ENCODE results near the gene FAIM2.

FAIM2 gene

GRCh38 chr12:49939707-49940106, 36.0 kb upstream of the FAIM2 start:
- no peak for DNase-seq (ENCODE audit: low spot score)

- DNase-seq (ENCODE audit: low spot score) = no peak
Observed at GRCh38 chr12:49939307-49939706, 35.6 kb upstream of the FAIM2 start.

- DNase-seq (ENCODE audit: low spot score) = no peak
Observed at GRCh38 chr12:49937639-49938300, 34.1 kb upstream of the FAIM2 start.

- DNase-seq (ENCODE audit: low spot score) = no peak
Observed at GRCh38 chr12:49936925-49937324, 33.2 kb upstream of the FAIM2 start.

- no peak for DNase-seq (ENCODE audit: low spot score)
Observed at GRCh38 chr12:49934505-49934904, 30.8 kb upstream of the FAIM2 start.

- no peak for DNase-seq (ENCODE audit: low spot score)
Observed at GRCh38 chr12:49933796-49934195, 30.1 kb upstream of the FAIM2 start.

- no peak for DNase-seq (ENCODE audit: low spot score)
Observed at GRCh38 chr12:49932533-49933130, 28.9 kb upstream of the FAIM2 start.

GRCh38 chr12:49932023-49932422, 28.3 kb upstream of the FAIM2 start:
- no peak for DNase-seq (ENCODE audit: low spot score)

GRCh38 chr12:49930515-49931288, 27.0 kb upstream of the FAIM2 start:
- DNase-seq (ENCODE audit: low spot score) = no peak

GRCh38 chr12:49929581-49929980, 25.9 kb upstream of the FAIM2 start:
- DNase-seq (ENCODE audit: low spot score) = no peak

GRCh38 chr12:49928471-49928870, 24.8 kb upstream of the FAIM2 start:
- no peak for DNase-seq (ENCODE audit: low spot score)

GRCh38 chr12:49925433-49926204, 21.9 kb upstream of the FAIM2 start:
- DNase-seq (ENCODE audit: low spot score) = no peak

- DNase-seq (ENCODE audit: low spot score) = no peak
Observed at GRCh38 chr12:49924628-49925246, 21.0 kb upstream of the FAIM2 start.

- no peak for DNase-seq (ENCODE audit: low spot score)
Observed at GRCh38 chr12:49923880-49924556, 20.3 kb upstream of the FAIM2 start.

- DNase-seq (ENCODE audit: low spot score) = no peak
Observed at GRCh38 chr12:49923035-49923644, 19.4 kb upstream of the FAIM2 start.

- DNase-seq (ENCODE audit: low spot score) = no peak
Observed at GRCh38 chr12:49922349-49923034, 18.8 kb upstream of the FAIM2 start.

GRCh38 chr12:49921936-49922335, 18.2 kb upstream of the FAIM2 start:
- DNase-seq (ENCODE audit: low spot score) = no peak

GRCh38 chr12:49921299-49921698, 17.6 kb upstream of the FAIM2 start:
- DNase-seq (ENCODE audit: low spot score) = no peak

GRCh38 chr12:49920915-49921286, 17.2 kb upstream of the FAIM2 start:
- no peak for DNase-seq (ENCODE audit: low spot score)

GRCh38 chr12:49920241-49920914, 16.7 kb upstream of the FAIM2 start:
- no peak for DNase-seq (ENCODE audit: low spot score)

Measured in COLO829 (cell line).